Mesendoderm (in vitro differentiated cells): ENCODE data around the gene AHNAK2.
"Not testable (repeated sequence)": the region's sequence is repeated elsewhere in the genome, so short reads cannot be mapped to it uniquely, and the experiment has no call there.

Experiments
- DNase-seq: peaks from one replicate; pipeline ENCODE4 v3.0.0; 2013
- H2AK5ac ChIP-seq: 2 replicates; pipeline ENCODE4 v1.6.1; 2013; ENCODE audit warnings: low read length, inconsistent platforms
- H2BK120ac ChIP-seq: 2 replicates; pipeline ENCODE4 v1.6.1; 2013; ENCODE audit warnings: low read depth, mild to moderate bottlenecking, low read length, moderate library complexity, mixed read lengths
- H2BK15ac ChIP-seq: replicated peaks from 2 replicates; pipeline ENCODE4 v1.6.1; 2013; ENCODE audit warnings: low read depth, mild to moderate bottlenecking, moderate library complexity
- H2BK5ac ChIP-seq: 2 replicates; pipeline ENCODE4 v1.6.1; 2013; ENCODE audit warnings: low read length, inconsistent platforms
- H3K18ac ChIP-seq: 2 replicates; pipeline ENCODE4 v1.6.1; 2013; ENCODE audit warnings: mild to moderate bottlenecking, low read length, mixed read lengths
- H3K23ac ChIP-seq: one replicate; pipeline ENCODE4 v1.6.1; 2013; ENCODE audit warnings: low read length
- H3K27ac ChIP-seq: 2 replicates; pipeline ENCODE4 v1.5.1; 2013; ENCODE audit warnings: low read depth, mild to moderate bottlenecking, inconsistent platforms, low read length, moderate library complexity
- H3K27me3 ChIP-seq: 2 replicates; pipeline ENCODE4 v1.6.1; 2013; ENCODE audit warnings: low read length, control low read depth, mild to moderate bottlenecking, inconsistent platforms; ENCODE audit not compliant: insufficient read depth, poor library complexity
- H3K36me3 ChIP-seq: 2 replicates; pipeline ENCODE4 v1.6.1; 2013; ENCODE audit warnings: low read length, inconsistent platforms; ENCODE audit not compliant: control insufficient read depth, insufficient read depth
- H3K4ac ChIP-seq: one replicate; pipeline ENCODE4 v1.6.1; 2013; ENCODE audit warnings: low read depth, mild to moderate bottlenecking, low read length, moderate library complexity
- H3K4me1 ChIP-seq: 2 replicates; pipeline ENCODE4 v1.6.1; 2013; ENCODE audit warnings: low read depth, low read length, inconsistent platforms; ENCODE audit not compliant: control insufficient read depth
- H3K4me2 ChIP-seq: 2 replicates; pipeline ENCODE4 v1.6.1; 2013; ENCODE audit warnings: low read length
- H3K4me3 ChIP-seq: 2 replicates; pipeline ENCODE4 v1.5.1; 2013; ENCODE audit warnings: mild to moderate bottlenecking, low read length
- H3K56ac ChIP-seq: one replicate; pipeline ENCODE4 v1.6.1; 2013; ENCODE audit warnings: low read length
- H3K79me1 ChIP-seq: 2 replicates; pipeline ENCODE4 v1.6.1; 2013; ENCODE audit warnings: low read length, inconsistent platforms
- H3K79me2 ChIP-seq: 2 replicates; pipeline ENCODE4 v1.6.1; 2013; ENCODE audit warnings: mild to moderate bottlenecking, low read length; ENCODE audit not compliant: control insufficient read depth, insufficient read depth
- H3K9ac ChIP-seq: 2 replicates; pipeline ENCODE4 v1.6.1; 2013; ENCODE audit warnings: low read length, inconsistent platforms
- H4K5ac ChIP-seq: one replicate; pipeline ENCODE4 v1.6.1; 2013; ENCODE audit warnings: low read length
- H4K8ac ChIP-seq: one replicate; pipeline ENCODE4 v1.6.1; 2013; ENCODE audit warnings: low read depth, mild to moderate bottlenecking, control low read depth, low read length, moderate library complexity
- WGBS: extraction: QIAGEN DNeasy Blood & Tissue Kit; methylation state at CpG from one replicate; pipeline ENCODE4 v1.1.7; 2013; ENCODE audit warnings: low lambda C conversion rate, missing lambda C conversion rate; ENCODE audit not compliant: insufficient coverage; ENCODE audit errors: extremely low coverage; 5-methylcytosine and 5-hydroxymethylcytosine counted together

AHNAK2 gene

GRCh38 chr14:104950021-104950420 lies 28.2 kb downstream of the AHNAK2 start:
- DNase-seq: no peak

GRCh38 chr14:104949406-104949955 lies 28.7 kb downstream of the AHNAK2 start:
- H3K27ac ChIP-seq, H3K18ac ChIP-seq, H3K23ac ChIP-seq, H3K79me1 ChIP-seq, H2BK15ac ChIP-seq, H3K27me3 ChIP-seq, H3K36me3 ChIP-seq, H2AK5ac ChIP-seq, H3K4me2 ChIP-seq, H3K4me1 ChIP-seq, H3K56ac ChIP-seq, H3K4me3 ChIP-seq, H2BK120ac ChIP-seq, H3K79me2 ChIP-seq, H3K4ac ChIP-seq, H4K8ac ChIP-seq, H3K9ac ChIP-seq, DNase-seq, H2BK5ac ChIP-seq, H4K5ac ChIP-seq: not testable (repeated sequence)
- no CpG with 5 or more reads among the region's 24 CpGs for WGBS

More at GRCh38 chr14:104950021-104950420, 28.2 kb downstream of the AHNAK2 start:
- H2BK120ac ChIP-seq: no peak overlapping the region
- H4K8ac ChIP-seq: no peak overlapping the region
- H3K27me3 ChIP-seq: no peaks in the 10 kb centered on the region
- no peak overlapping the region for H2BK5ac ChIP-seq
- no peak overlapping the region for H3K4me2 ChIP-seq
- no peaks in the 10 kb centered on the region for H3K4me1 ChIP-seq
- H2AK5ac ChIP-seq: no peak overlapping the region
- no peak overlapping the region for H3K4ac ChIP-seq
- no peaks in the 10 kb centered on the region for H3K79me2 ChIP-seq
- no peak overlapping the region for H3K9ac ChIP-seq
- H3K18ac ChIP-seq: no peak overlapping the region
- no peak overlapping the region for H3K27ac ChIP-seq
- H3K79me1 ChIP-seq: no peaks in the 10 kb centered on the region
- no peaks in the 10 kb centered on the region for H3K36me3 ChIP-seq
- no peak overlapping the region for H3K4me3 ChIP-seq
- H4K5ac ChIP-seq: no peak overlapping the region
- no peak overlapping the region for H3K56ac ChIP-seq
- H3K23ac ChIP-seq: no peak overlapping the region
- H2BK15ac ChIP-seq: no peak overlapping the region
- no CpG with 5 or more reads among the region's 17 CpGs for WGBS

GRCh38 chr14:104948736-104949031 lies 29.5 kb downstream of the AHNAK2 start:
- Histone ChIP-seq H2BK5ac (no peak overlapping the region), H3K4me2 (no peak overlapping the region), H3K56ac (no peak overlapping the region), H3K27me3 (no peaks in the 10 kb centered on the region), H4K8ac (no peak overlapping the region), H3K4me1 (no peaks in the 10 kb centered on the region), H2BK15ac (no peak overlapping the region), H3K18ac (no peak overlapping the region), H3K79me1 (no peaks in the 10 kb centered on the region), H3K4ac (no peak overlapping the region), H2BK120ac (no peak overlapping the region), H3K79me2 (no peaks in the 10 kb centered on the region), H2AK5ac (no peak overlapping the region), H3K4me3 (no peak overlapping the region), H3K9ac (no peak overlapping the region), H3K23ac (no peak overlapping the region), H3K27ac (no peak overlapping the region), H4K5ac (no peak overlapping the region), H3K36me3 (no peaks in the 10 kb centered on the region)
- no CpG with 5 or more reads among the region's 11 CpGs for WGBS
- DNase-seq: no peak

GRCh38 chr14:104947881-104948735 lies 30.1 kb downstream of the AHNAK2 start:
- H3K56ac ChIP-seq, H4K5ac ChIP-seq, H2BK5ac ChIP-seq, H3K4me1 ChIP-seq, H4K8ac ChIP-seq, H3K79me2 ChIP-seq, H3K9ac ChIP-seq, H3K23ac ChIP-seq, H2BK15ac ChIP-seq, H3K79me1 ChIP-seq, H3K27ac ChIP-seq, H3K36me3 ChIP-seq, H3K4ac ChIP-seq, H2BK120ac ChIP-seq, H3K4me2 ChIP-seq, H2AK5ac ChIP-seq, H3K18ac ChIP-seq, DNase-seq, H3K4me3 ChIP-seq, H3K27me3 ChIP-seq: not testable (repeated sequence)
- no CpG with 5 or more reads among the region's 35 CpGs for WGBS

- H3K56ac ChIP-seq, H3K27ac ChIP-seq, DNase-seq, H3K9ac ChIP-seq, H2BK120ac ChIP-seq, H3K36me3 ChIP-seq, H4K5ac ChIP-seq, H3K4me2 ChIP-seq, H3K4me1 ChIP-seq, H2BK5ac ChIP-seq, H3K23ac ChIP-seq, H4K8ac ChIP-seq, H3K4me3 ChIP-seq, H3K79me1 ChIP-seq, H3K4ac ChIP-seq, H2AK5ac ChIP-seq, H3K79me2 ChIP-seq, H3K27me3 ChIP-seq, H2BK15ac ChIP-seq, H3K18ac ChIP-seq: not testable (repeated sequence)
- no CpG with 5 or more reads among the region's 13 CpGs for WGBS
These were observed 31.0 kb downstream of the AHNAK2 start for GRCh38 chr14:104947201-104947600.
